Activated CD4-positive, alpha-beta memory T cell treated with anti-CD3 and anti-CD28 coated beads, Interleukin-2, amount 10 ng/mL, durations not matched to agents 7 days and 5 days (primary cell): Measurements from ENCODE around the gene ADCYAP1R1. TPM values are rescaled to one million over a fixed set of nuclear protein-coding genes. Genes with fewer than 3 reads are reported as not detected.

ENCODE experiments used
- CTCF ChIA-PET: fragments of 350-600 bp; sonication (Branson Sonifier 250); formaldehyde crosslinking; loops from one replicate; lab custom pipeline; 2021; ENCODE audit warnings: antibody characterized with exemption, inconsistent platforms; lab: Charles Lee
- POLR2A ChIA-PET: fragments of 350-600 bp; sonication (Branson Sonifier 250); formaldehyde crosslinking; loops from one replicate; lab custom pipeline; 2021; ENCODE audit warnings: antibody characterized with exemption; lab: Charles Lee
- DNase-seq: peaks from one replicate; pipeline ENCODE4 v3.0.0-alpha.2; 2020
- H3K27ac Mint-ChIP-seq: one replicate; pipeline ENCODE4 v1.8.0; 2021; ENCODE audit warnings: mild to moderate bottlenecking, mixed read lengths
- H3K27me3 Mint-ChIP-seq: one replicate; pipeline ENCODE4 v1.8.0; 2021; ENCODE audit warnings: mixed read lengths
- H3K36me3 Mint-ChIP-seq: one replicate; pipeline ENCODE4 v1.8.0; 2021; ENCODE audit warnings: low read depth, mixed read lengths
- H3K4me1 Mint-ChIP-seq: one replicate; pipeline ENCODE4 v1.8.0; 2021; ENCODE audit warnings: mixed read lengths
- H3K4me3 Mint-ChIP-seq: one replicate; pipeline ENCODE4 v1.8.0; 2021; ENCODE audit warnings: mild to moderate bottlenecking, mixed read lengths
- H3K9me3 Mint-ChIP-seq: one replicate; pipeline ENCODE4 v1.8.0; 2021; ENCODE audit warnings: mixed read lengths
- total RNA-seq, 2 experiments: library from RNA; stranded (reverse); gene quantifications; one replicate each; pipeline ENCODE4 v1.2.3, GENCODE V29; 2021

ADCYAP1R1 gene
- total RNA-seq, 2 experiments from 2014 or later: not detected

- CTCF ChIA-PET: no interaction called here
Observed at GRCh38 chr7:31102151-31102972, 50.3 kb downstream of the ADCYAP1R1 start.

GRCh38 chr7:31102973-31103850 lies 51.1 kb downstream of the ADCYAP1R1 start:
- ChIA-PET POLR2A (no interaction called here), CTCF (no interaction called here)
- Mint-ChIP-seq H3K27ac (no peak overlapping the region), H3K9me3 (no peaks in the 10 kb centered on the region), H3K36me3 (no peaks in the 10 kb centered on the region), H3K27me3 (no peaks in the 10 kb centered on the region), H3K4me3 (no peak overlapping the region), H3K4me1 (no peaks in the 10 kb centered on the region)
- no peak for DNase-seq

More at GRCh38 chr7:31102151-31102972, 50.3 kb downstream of the ADCYAP1R1 start:
- Mint-ChIP-seq H3K4me3 (no peak overlapping the region), H3K4me1 (no peaks in the 10 kb centered on the region), H3K9me3 (no peaks in the 10 kb centered on the region), H3K36me3 (no peaks in the 10 kb centered on the region), H3K27ac (no peak overlapping the region), H3K27me3 (no peaks in the 10 kb centered on the region)
- POLR2A ChIA-PET: no interaction called here
- DNase-seq: no peak

GRCh38 chr7:31104361-31105255 lies 52.5 kb downstream of the ADCYAP1R1 start:
- Mint-ChIP-seq H3K4me3 (no peak overlapping the region), H3K36me3 (no peaks in the 10 kb centered on the region), H3K9me3 (no peaks in the 10 kb centered on the region), H3K4me1 (no peaks in the 10 kb centered on the region), H3K27me3 (no peaks in the 10 kb centered on the region), H3K27ac (no peak overlapping the region)
- CTCF ChIA-PET: interaction anchor here (0.9 kb wide), 1 partner anchor 18 kb away, joined by 3 read pairs; no protein-coding TSS in a partner anchor
- POLR2A ChIA-PET: no interaction called here
- DNase-seq: no peak

- CTCF ChIA-PET: interaction anchor here (0.9 kb wide), 1 partner anchor 17 kb away, joined by 3 read pairs; no protein-coding TSS in a partner anchor
- Mint-ChIP-seq H3K4me3 (no peak overlapping the region), H3K4me1 (no peaks in the 10 kb centered on the region), H3K27me3 (no peaks in the 10 kb centered on the region), H3K9me3 (no peaks in the 10 kb centered on the region), H3K36me3 (no peaks in the 10 kb centered on the region), H3K27ac (no peak overlapping the region)
- POLR2A ChIA-PET: no interaction called here
- DNase-seq: no peak
Observed at GRCh38 chr7:31105256-31105950, 53.3 kb downstream of the ADCYAP1R1 start.

DNA sequence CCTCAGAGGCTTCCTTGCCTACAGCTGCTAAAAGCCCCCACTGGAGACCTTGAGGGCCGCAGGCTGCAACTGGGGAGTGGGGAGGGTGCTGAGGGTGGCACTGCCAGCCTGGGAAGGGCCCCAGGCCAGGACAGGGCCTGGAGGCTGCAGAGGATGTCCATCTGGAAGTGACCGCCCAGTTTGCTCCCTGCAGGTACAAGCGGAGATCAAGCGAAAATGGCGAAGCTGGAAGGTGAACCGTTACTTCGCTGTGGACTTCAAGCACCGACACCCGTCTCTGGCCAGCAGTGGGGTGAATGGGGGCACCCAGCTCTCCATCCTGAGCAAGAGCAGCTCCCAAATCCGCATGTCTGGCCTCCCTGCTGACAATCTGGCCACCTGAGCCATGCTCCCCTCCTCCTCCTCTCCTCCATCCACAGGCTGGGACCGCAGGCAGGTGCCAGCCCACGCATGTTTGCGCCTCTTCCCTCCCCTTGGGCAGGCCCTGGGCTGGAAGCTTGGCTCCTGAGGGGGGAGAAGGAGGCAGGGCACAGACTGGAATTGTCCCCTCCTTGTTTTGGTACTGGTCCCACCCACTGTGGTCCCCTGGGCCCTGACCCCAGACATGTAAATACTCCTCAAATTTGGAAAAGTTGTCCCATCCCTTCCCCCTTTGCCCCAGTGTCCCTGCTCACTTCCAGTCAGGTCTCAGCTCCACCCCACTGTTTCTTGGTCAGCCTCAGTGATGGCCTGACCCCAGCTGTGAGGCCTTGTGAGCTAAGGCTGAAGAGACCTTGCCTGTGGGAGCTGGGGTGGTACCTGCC lies 54.4 kb downstream of the ADCYAP1R1 start:
- H3K9me3 Mint-ChIP-seq: no peaks in the 10 kb centered on the region
- POLR2A ChIA-PET: no interaction called here
- no peaks in the 10 kb centered on the region for H3K27me3 Mint-ChIP-seq
- DNase-seq: peak; percentile 11
- H3K4me1 Mint-ChIP-seq: no peaks in the 10 kb centered on the region
- H3K36me3 Mint-ChIP-seq: no peaks in the 10 kb centered on the region
- CTCF ChIA-PET: no interaction called here
- no peak overlapping the region for H3K27ac Mint-ChIP-seq
- H3K4me3 Mint-ChIP-seq: no peak overlapping the region

DNA sequence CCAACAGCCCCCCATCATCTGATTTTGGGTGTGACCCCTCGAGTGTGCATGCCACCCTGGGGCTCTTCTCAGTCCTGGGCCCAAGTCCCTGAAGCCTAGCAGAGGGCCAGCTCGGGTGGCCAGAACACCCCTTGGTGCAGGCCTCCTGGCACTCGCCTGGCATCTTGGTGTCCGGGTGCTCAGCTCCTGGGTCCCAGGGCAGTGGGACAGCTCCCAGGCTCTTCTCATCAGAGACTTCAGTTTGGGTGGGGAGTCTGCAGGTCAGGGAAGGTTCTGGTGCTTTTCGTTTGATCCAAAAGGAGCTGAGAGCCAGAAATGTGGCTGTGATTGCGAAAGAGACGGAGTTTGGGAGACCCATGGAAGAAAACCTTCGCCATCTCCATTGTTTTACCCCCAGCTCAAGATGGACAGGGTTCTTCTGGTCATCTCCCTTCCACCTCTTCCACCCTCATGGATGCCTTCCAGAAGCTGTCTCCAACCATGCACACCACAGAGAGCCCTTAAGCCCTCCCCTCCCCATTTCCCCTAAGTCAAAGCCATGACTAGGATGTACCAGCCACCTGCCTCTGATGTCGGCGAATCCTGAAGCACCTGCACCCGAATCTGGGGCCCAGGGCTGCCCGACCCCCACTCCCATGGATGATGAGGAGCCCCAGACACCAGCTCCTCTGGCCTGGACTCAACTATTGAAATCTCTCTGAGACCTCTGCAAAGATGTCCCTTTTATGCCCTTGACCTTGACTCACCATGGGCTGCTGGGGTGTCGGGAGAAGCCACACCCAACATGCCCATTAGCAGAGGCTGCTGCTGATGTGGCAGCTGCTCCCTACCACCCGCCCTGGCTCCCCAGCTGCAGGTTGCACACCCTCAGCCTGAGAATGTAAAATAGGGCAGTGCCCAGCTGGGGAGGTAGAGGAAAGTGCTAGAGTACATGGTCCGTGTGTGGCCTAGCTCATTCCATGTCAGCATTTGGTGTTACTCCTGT lies 55.3 kb downstream of the ADCYAP1R1 start:
- CTCF ChIA-PET: interaction anchor here (0.9 to 1.6 kb wide), 3 partner anchors 14 to 124 kb away, joined by 3 read pairs; no protein-coding TSS in a partner anchor
- Mint-ChIP-seq H3K4me3 (no peak overlapping the region), H3K36me3 (no peaks in the 10 kb centered on the region)

GRCh38 chr7:31108097-31108657 lies 56.1 kb downstream of the ADCYAP1R1 start:
- Mint-ChIP-seq H3K4me3 (no peak overlapping the region), H3K27me3 (no peaks in the 10 kb centered on the region), H3K4me1 (no peaks in the 10 kb centered on the region), H3K9me3 (no peaks in the 10 kb centered on the region), H3K27ac (no peak overlapping the region), H3K36me3 (no peaks in the 10 kb centered on the region)
- CTCF ChIA-PET: interaction anchor here (0.9 to 1.6 kb wide), 3 partner anchors 13 to 124 kb away, joined by 3 read pairs; no protein-coding TSS in a partner anchor
- DNase-seq: peak; percentile 14
- POLR2A ChIA-PET: no interaction called here

More for the DNA sequence above, 55.3 kb downstream of the ADCYAP1R1 start:
- peak; percentile 11 for DNase-seq
- Mint-ChIP-seq H3K27me3 (no peaks in the 10 kb centered on the region), H3K9me3 (no peaks in the 10 kb centered on the region), H3K27ac (no peak overlapping the region), H3K4me1 (no peaks in the 10 kb centered on the region)
- POLR2A ChIA-PET: no interaction called here

DNA sequence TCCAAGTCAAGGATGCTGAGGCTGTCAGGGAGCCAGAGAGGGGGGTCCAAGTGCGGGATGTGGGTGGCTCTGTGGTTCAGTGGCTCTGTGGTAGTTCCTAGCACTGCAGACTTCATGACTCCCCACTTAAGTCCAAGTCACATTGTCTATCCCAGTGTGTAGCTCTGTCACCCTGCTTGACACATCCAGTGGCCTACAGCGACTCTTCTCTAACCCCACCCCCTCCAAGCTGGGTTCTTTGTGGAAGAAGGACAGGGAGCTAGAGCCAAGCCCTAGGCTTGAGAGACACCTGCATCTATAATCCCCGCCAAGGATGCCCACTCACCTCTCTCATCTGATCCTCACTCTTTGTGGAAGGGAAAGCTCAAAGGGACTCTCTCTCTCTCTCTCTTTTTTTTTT lies 57.6 kb downstream of the ADCYAP1R1 start:
- DNase-seq: peak; percentile 10
- Mint-ChIP-seq H3K27me3 (no peaks in the 10 kb centered on the region), H3K4me3 (no peak overlapping the region), H3K9me3 (no peaks in the 10 kb centered on the region), H3K36me3 (no peaks in the 10 kb centered on the region), H3K4me1 (no peaks in the 10 kb centered on the region), H3K27ac (no peak overlapping the region)
- ChIA-PET CTCF (no interaction called here), POLR2A (no interaction called here)

DNA sequence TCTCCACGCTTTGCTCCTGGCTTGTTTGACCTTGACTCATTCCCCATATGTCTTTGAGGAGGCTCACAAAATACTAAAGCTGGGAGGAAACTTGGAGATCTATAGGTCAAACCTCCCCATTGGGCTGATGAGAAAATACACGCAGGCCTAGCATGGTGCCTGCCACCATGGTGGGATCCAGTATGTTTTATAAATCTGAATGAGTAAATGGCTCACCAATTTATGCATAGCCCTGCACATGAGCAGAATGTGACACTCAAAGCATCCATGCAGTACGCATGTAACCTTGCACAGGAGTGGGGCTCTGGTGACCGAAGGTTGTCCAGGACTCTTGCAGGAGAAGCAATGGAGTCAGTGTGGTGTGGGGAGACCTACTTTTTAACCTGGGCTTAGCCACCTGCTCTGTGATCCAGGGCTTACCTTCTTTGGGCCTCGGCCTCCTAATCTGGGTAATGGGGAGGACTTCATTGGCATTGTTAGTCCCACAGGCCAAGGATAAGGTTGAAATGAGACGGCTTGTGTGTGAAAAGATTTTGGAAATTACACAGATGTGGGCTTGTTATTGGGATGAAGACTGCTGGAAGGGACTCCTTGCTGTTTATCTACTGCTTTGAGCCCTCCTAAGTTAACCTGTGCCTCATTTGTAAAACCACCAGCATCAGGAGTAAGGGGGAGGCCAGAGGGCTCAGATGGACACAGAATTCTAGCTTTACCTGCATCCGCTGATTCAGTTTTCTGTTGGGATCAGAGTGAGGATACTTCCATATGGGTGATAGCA lies 58.4 kb downstream of the ADCYAP1R1 start:
- H3K27me3 Mint-ChIP-seq: no peaks in the 10 kb centered on the region
- H3K4me3 Mint-ChIP-seq: no peak overlapping the region
- no peaks in the 10 kb centered on the region for H3K9me3 Mint-ChIP-seq
- POLR2A ChIA-PET: no interaction called here
- H3K36me3 Mint-ChIP-seq: no peaks in the 10 kb centered on the region
- CTCF ChIA-PET: no interaction called here
- H3K4me1 Mint-ChIP-seq: no peaks in the 10 kb centered on the region
- no peak overlapping the region for H3K27ac Mint-ChIP-seq
- DNase-seq: peak; percentile 5

- Mint-ChIP-seq H3K9me3 (no peaks in the 10 kb centered on the region), H3K27me3 (peaks cover 3% of the 10 kb centered on the region), H3K36me3 (no peaks in the 10 kb centered on the region), H3K4me3 (no peak overlapping the region), H3K4me1 (no peaks in the 10 kb centered on the region), H3K27ac (no peak overlapping the region)
- ChIA-PET CTCF (no interaction called here), POLR2A (no interaction called here)
- no peak for DNase-seq
Observed at GRCh38 chr7:31111109-31111451, 59.0 kb downstream of the ADCYAP1R1 start.
